Cardiac muscle cell (in vitro differentiated cells and primary cell): ENCODE measurements around the gene MAMDC2. TPM values are rescaled to one million over a fixed set of nuclear protein-coding genes. Genes with fewer than 3 reads are reported as not detected.
A peak's percentile ranks its signal among the peaks of the same experiment; 100 is the strongest.
"Not testable (repeated sequence)": the region's sequence is repeated elsewhere in the genome, so short reads cannot be mapped to it uniquely, and the experiment has no call there.

Experiments
- DNase-seq, 2 donors: peaks; one replicate each; pipeline versions ENCODE4 v3.0.0 to v3.0.0-alpha.2; 2010 to 2017; ENCODE audit warnings: low read depth in 1 of 2, low spot score in 1 of 2
- H3K27ac ChIP-seq: fragments of 200-600 bp; sonication (generic); 2 replicates; pipeline ENCODE4 v1.5.1; 2016
- H3K27me3 ChIP-seq: fragments of 200-600 bp; sonication (generic); 2 replicates; pipeline ENCODE4 v1.6.0; 2016; ENCODE audit warnings: control low read depth
- H3K36me3 ChIP-seq: fragments of 200-600 bp; sonication (generic); 2 replicates; pipeline ENCODE4 v1.5.1; 2016; ENCODE audit warnings: control low read depth
- H3K4me1 ChIP-seq: fragments of 200-600 bp; sonication (generic); 2 replicates; pipeline ENCODE4 v1.8.1; 2017; ENCODE audit warnings: low read depth, mild to moderate bottlenecking, mixed run types
- H3K4me3 ChIP-seq: fragments of 200-600 bp; sonication (generic); 2 replicates; pipeline ENCODE4 v1.5.1; 2016; ENCODE audit warnings: mild to moderate bottlenecking
- H3K9me3 ChIP-seq: fragments of 200-600 bp; sonication (generic); 2 replicates; pipeline ENCODE4 v1.5.1; 2017; ENCODE audit warnings: low read depth, mild to moderate bottlenecking, control low read depth
- polyA plus RNA-seq: library from polyadenylated mRNA; unstranded; fragments of >200 nt; fragmentation: Nextera tagmentation; extraction: Ambion mirVana; gene quantifications from 2 replicates; pipeline ENCODE4 v1.2.1, GENCODE V29; 2016
- total RNA-seq: library from RNA; depleted of rRNA; stranded (reverse); fragments of >200 nt; gene quantifications from 2 replicates; pipeline ENCODE4 v1.2.3, GENCODE V29; 2016
- TF ChIP-seq, protein P1 (sequence below): IDR thresholded peaks from 2 replicates; pipeline ENCODE4 v1.5.1; 2012; ENCODE audit warnings: low read depth, mild to moderate bottlenecking, low read length

MAMDC2 gene
- total and polyA plus RNA-seq, 2 experiments from 2014 or later: 0.54 to 1.1 TPM

DNA sequence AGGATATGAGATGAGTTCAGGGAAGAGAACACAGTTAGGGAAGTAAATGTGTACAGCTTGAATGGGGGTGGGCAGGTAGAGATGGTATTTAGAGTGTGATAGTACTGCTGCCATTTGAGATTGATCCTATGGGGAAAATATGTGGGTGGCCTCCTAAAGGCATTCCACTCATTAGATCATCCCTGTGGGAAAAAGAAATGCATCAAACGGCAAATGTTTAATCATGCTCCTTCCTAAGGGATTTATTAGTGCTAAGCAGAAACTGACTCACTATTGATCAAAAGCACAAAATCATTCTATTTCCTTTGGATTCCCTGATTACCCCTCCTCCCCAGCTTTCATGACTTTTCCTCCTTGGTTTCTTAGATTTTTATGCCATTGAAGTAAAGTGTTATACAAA lies 178.7 kb downstream of the MAMDC2 start:
- TF ChIP-seq, protein P1, sequence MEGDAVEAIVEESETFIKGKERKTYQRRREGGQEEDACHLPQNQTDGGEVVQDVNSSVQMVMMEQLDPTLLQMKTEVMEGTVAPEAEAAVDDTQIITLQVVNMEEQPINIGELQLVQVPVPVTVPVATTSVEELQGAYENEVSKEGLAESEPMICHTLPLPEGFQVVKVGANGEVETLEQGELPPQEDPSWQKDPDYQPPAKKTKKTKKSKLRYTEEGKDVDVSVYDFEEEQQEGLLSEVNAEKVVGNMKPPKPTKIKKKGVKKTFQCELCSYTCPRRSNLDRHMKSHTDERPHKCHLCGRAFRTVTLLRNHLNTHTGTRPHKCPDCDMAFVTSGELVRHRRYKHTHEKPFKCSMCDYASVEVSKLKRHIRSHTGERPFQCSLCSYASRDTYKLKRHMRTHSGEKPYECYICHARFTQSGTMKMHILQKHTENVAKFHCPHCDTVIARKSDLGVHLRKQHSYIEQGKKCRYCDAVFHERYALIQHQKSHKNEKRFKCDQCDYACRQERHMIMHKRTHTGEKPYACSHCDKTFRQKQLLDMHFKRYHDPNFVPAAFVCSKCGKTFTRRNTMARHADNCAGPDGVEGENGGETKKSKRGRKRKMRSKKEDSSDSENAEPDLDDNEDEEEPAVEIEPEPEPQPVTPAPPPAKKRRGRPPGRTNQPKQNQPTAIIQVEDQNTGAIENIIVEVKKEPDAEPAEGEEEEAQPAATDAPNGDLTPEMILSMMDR: no peak
- H3K4me3 ChIP-seq: no peak overlapping the region
- no peaks in the 10 kb centered on the region for H3K27me3 ChIP-seq
- no peak for DNase-seq
- no peaks in the 10 kb centered on the region for H3K9me3 ChIP-seq
- H3K36me3 ChIP-seq: no peaks in the 10 kb centered on the region
- no peak overlapping the region for H3K27ac ChIP-seq
- no peaks in the 10 kb centered on the region for H3K4me1 ChIP-seq

DNA sequence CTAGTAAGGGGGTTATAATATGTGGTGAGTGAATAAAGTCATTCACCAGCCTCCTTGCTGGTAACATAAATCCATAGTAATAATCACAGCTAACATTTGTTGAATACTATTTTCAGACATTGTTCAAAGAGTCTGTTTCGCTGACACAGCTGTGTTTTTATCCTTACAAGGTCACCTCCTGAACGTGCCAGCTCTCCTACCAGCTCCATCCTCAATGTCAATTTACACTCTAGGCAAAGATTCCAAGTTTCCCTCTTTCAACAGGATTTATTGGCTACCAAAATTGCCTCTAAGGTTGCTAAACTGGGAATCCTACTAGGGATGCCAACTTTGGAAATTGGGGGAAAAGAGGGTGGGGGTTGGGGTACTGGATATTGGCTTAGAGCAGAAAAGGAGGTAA lies 184.5 kb downstream of the MAMDC2 start:
- H3K27ac ChIP-seq: no peak overlapping the region
- no peaks in the 10 kb centered on the region for H3K9me3 ChIP-seq
- DNase-seq: no peak
- H3K4me3 ChIP-seq: no peak overlapping the region
- TF ChIP-seq, protein P1: no peak
- no peaks in the 10 kb centered on the region for H3K27me3 ChIP-seq
- no peaks in the 10 kb centered on the region for H3K36me3 ChIP-seq
- H3K4me1 ChIP-seq: peaks cover 4% of the 10 kb centered on the region

DNA sequence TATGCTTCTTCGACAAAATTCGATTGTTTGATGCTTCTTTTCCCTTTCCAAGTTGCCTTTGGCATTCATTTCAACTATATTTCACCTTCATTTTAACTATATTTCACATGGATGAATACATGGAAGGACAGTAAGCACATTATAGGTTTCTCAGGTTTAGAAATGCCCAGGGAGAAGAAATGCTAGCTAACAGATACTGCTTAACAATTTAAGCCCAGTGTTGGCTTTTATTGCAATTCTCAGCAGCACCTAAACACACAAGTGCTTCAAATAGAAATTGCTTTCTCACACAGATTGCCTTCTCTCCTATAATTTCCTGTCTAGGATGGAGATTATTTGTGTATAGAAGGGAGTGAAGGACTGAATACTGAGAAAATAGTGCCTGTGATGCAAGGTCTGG lies 185.0 kb downstream of the MAMDC2 start:
- DNase-seq: no peak
- Histone ChIP-seq H3K9me3 (no peaks in the 10 kb centered on the region), H3K4me3 (no peak overlapping the region), H3K27ac (peak overlapping the region; percentile 22), H3K4me1 (peaks cover 4% of the 10 kb centered on the region), H3K36me3 (no peaks in the 10 kb centered on the region), H3K27me3 (no peaks in the 10 kb centered on the region)
- TF ChIP-seq, protein P1: no peak

DNA sequence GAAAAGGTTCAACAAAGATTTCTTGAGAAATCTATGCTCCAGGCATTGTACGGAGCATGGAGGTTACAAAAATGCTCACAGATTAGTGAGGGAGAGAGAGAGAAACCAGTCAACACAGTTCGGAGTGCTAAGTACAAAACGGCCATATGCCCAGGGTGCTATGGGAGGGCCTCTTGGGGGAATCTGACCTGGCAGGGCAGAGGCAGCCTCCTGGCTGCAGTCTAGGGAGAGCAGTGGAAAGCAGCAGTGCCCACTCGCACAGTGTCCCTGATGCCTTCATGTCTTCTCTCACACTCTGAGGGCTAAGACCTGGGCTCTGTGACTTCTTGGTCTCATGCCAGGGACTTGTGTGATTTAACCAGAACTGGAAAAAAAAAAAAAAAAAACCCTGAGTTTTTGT lies 185.4 kb downstream of the MAMDC2 start:
- Histone ChIP-seq H3K27ac (peak overlapping the region; percentile 22), H3K9me3 (no peaks in the 10 kb centered on the region), H3K4me3 (no peak overlapping the region), H3K4me1 (peaks cover 4% of the 10 kb centered on the region), H3K27me3 (no peaks in the 10 kb centered on the region), H3K36me3 (no peaks in the 10 kb centered on the region)
- peak in 1 of 2 donors; percentile 17 for DNase-seq
- TF ChIP-seq, protein P1: no peak

DNA sequence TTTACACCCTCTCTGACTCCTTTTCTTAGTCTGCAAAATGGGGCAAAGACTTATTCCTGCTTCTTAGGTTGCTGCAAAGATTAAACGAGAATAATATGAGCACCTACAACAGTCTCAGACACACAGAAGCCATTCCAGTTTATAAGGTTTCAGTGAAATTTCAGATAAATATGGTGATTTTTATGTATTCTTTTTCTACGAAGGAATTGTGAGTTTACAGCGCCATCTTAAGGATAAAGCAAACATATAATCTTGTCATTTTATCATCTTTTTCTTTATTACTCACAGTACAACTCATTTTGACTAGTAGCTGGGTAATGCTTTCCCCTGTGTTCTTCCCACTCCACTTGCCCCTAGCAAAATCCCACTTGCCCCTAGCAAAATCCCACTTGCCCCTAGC lies 185.9 kb downstream of the MAMDC2 start:
- Histone ChIP-seq H3K36me3 (no peaks in the 10 kb centered on the region), H3K27ac (no peak overlapping the region), H3K9me3 (no peaks in the 10 kb centered on the region), H3K4me3 (no peak overlapping the region), H3K27me3 (no peaks in the 10 kb centered on the region), H3K4me1 (peaks cover 4% of the 10 kb centered on the region)
- DNase-seq: peak in 1 of 2 donors; percentile 46
- TF ChIP-seq, protein P1: peak; percentile 36

DNA sequence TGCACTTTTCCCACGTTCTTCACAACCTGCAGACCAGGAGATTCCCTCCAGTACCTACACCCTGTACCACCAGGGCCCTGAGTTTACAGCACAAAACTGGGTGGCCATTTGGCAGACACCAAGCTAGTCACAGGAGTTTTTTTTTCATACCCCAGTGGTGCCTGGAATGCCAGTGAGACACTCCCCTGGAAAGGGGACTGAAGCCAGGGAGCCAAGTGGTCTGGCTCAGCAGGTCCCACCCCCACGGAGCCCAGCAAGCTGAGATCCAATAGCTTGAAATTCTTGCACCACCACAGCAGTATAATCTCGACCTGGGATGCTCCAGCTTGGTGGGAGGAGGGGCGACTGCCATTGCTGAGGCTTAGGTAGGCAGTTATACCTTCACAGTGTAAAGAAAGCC lies 188.8 kb downstream of the MAMDC2 start:
- H3K27me3 ChIP-seq: no peaks in the 10 kb centered on the region
- H3K9me3 ChIP-seq: no peaks in the 10 kb centered on the region
- no peaks in the 10 kb centered on the region for H3K36me3 ChIP-seq
- H3K27ac ChIP-seq: no peak overlapping the region
- H3K4me1 ChIP-seq: peaks cover 4% of the 10 kb centered on the region
- TF ChIP-seq, protein P1: no peak
- DNase-seq: no peak
- no peak overlapping the region for H3K4me3 ChIP-seq

DNA sequence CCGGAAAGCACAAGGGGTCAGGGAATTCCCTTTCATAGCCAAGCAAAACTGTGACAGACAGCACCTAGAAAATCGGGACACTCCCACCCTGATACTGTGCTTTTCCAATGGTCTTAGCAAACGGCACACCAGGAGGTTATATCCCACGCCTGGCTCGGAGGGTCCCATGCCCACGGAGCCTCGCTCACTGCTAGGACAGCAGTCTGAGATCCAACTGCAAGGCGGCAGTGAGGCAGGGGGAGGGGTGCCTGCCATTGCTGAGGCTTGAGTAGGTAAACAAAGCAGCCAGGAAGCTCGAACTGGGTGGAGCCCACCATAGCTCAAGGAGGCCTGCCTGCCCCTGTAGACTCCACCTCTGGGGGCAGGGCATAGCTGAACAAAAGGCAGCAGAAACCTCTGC lies 190.6 kb downstream of the MAMDC2 start:
- H3K36me3 ChIP-seq, H3K9me3 ChIP-seq, H3K4me1 ChIP-seq, H3K27ac ChIP-seq, H3K4me3 ChIP-seq, DNase-seq, H3K27me3 ChIP-seq: not testable (repeated sequence)

DNA sequence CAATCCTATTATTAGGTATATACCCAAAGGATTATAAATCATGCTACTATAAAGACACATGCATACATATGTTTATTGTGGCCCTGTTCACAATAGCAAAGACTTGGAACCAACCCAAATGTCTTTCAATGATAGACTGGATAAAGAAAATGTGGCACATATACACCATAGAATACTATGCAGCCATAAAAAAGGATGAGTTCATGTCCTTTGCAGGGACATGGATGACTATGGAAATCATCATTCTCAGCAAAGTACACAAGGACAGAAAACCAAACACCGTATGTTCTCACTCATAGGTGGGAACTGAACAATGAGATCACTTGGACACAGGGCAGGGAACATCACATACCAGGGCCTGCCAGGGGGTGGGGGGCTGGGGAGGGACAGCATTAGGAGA lies 202.3 kb downstream of the MAMDC2 start:
- not testable (repeated sequence) for H3K9me3 ChIP-seq, H3K4me3 ChIP-seq, H3K4me1 ChIP-seq, H3K27ac ChIP-seq, H3K27me3 ChIP-seq, DNase-seq, H3K36me3 ChIP-seq
